ENCODE results near the gene TRABD2B.
A peak's percentile ranks its signal among the peaks of the same experiment; 100 is the strongest.

The TRABD2B gene

GRCh38 chr1:47870946-47871676, 126.1 kb downstream of the TRABD2B start:
- DNase-seq = no peak
- intact Hi-C loops (cut with DNase I) = no loop called here

GRCh38 chr1:47870480-47870879, 126.7 kb downstream of the TRABD2B start:
- no peak for DNase-seq
- intact Hi-C loops (cut with DNase I) = no loop called here

DNA sequence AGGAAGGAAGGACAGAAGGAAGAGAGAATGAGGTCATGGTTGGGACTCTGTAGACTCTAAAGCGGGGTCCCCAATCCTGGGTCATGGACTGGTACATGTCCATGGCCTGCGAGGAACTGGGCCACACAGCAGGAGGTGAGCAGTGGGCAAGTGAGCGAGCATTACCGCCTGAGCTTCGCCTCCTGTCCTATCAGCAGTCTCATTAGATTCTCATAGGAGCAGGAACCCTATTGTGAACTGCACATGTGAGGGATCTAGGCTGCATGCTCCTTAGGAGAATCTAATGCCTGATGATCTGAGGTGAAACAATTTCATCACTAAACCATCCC, 128.9 kb downstream of the TRABD2B start:
- intact Hi-C loops (cut with DNase I) = no loop called here
- DNase-seq = no peak

- DNase-seq = no peak
- intact Hi-C loops (cut with DNase I) = no loop called here
These were observed 129.5 kb downstream of the TRABD2B start for GRCh38 chr1:47867438-47868347.

GRCh38 chr1:47866601-47867437, 130.4 kb downstream of the TRABD2B start:
- DNase-seq = no peak
- intact Hi-C loops (cut with DNase I) = no loop called here

DNA sequence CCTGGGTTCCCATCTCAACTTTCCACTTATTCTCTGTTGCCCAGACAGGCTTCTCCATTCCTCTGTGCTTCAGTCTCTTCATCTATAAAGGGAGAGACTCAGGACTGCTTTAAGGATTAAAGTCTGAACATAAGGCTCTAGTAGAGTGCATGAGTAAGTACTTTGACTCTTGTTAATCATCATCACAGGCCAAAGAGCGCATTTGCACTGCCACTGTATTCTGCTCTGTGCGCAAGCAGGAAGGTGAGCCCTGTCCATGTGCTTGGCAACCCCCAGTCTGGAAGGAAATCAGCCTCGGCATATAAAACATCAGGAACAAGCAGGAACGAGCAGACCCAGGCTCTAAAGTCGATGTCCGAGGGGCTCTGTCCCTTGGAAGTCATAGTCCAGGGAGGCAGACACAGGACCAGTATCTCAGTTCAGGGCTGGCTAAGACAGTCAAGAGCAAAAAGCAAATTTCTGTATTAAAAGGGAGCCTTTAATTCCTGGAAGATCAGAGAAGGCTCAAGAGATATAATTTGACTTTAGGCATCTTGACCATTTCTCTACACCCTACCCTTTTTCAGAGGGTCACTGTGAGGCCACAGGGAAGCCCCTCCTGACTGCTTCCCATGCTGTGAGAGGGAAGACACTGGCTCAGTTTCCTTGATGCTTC, 131.2 kb downstream of the TRABD2B start:
- intact Hi-C loops (cut with DNase I) = no loop called here
- DNase-seq = no peak

DNA sequence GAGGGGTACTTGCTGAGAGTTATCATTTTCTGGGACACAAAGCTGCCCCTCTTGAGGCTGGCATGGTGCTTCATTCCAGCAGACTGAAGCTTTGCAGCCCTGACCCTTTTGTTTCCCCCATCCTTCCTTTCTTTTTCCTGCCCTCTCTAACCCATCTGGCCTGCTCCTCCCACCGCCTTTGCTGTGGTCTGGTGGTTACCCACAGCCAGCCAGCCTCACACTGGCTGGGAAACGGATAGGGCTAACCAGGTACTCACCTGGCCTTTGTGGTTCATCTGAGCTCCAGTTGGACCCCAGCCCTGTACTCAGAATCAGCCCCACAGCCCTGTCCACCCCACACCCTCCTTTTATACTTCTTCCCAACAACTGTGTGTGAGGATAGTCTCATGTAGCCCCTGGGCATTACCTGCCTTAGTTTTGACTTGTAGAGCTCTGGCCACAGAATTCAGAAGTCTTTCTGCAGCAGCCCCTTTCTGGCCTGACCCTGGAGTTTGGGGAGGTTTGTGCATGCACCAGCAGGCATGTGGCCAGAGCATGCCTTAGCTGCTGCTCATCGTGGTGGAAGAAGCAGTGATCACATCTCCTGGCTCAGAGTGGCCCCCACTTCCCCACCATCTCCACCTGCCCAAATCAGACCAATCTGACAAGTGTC, 138.0 kb downstream of the TRABD2B start:
- DNase-seq = peak in 2 of 42 donors; percentile 0 to 13
- intact Hi-C loops (cut with DNase I) = no loop called here

DNA sequence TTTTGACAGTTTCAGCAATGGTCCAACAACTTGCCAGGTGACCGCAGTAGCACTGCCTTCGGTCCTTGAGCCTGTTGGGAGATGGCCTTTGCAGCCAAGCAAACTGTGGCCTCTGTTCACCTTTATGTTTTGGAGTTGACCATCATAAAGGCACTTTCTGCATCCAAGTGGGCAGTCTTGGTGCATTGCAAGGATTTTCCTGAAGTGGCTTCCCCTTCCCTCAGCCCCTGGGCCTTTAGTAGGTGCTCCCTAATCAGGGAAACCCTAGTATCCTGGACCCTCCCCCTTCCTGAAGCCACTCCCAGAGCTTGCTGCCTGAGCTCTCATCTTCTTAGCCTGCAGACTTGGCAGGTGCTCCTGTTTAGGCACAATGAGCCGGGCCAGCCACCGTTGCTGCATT, 140.2 kb downstream of the TRABD2B start:
- intact Hi-C loops (cut with DNase I) = no loop called here
- no peak for DNase-seq

DNA sequence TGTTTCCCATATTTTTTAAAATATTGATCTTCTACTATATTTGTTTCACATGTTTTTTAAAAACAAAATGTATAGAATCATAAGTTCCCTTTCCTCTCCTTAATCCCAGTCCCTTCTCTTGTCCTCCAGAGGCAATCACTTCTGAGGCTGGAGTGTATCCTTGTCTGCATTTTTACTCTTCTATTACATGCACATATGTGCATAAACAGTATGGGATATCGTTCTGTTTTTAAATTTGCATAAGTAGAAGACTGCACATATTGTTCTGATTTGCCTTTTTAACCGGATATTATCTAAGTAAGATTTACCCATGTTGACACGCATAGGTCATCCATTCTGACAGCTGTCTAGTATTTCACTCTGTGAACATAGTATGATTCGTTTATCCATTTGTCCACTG, 142.0 kb downstream of the TRABD2B start:
- intact Hi-C loops (cut with DNase I) = no loop called here
- no peak for DNase-seq

GRCh38 chr1:47854552-47855144, 142.5 kb downstream of the TRABD2B start:
- intact Hi-C loops (cut with DNase I) = no loop called here
- no peak for DNase-seq

DNA sequence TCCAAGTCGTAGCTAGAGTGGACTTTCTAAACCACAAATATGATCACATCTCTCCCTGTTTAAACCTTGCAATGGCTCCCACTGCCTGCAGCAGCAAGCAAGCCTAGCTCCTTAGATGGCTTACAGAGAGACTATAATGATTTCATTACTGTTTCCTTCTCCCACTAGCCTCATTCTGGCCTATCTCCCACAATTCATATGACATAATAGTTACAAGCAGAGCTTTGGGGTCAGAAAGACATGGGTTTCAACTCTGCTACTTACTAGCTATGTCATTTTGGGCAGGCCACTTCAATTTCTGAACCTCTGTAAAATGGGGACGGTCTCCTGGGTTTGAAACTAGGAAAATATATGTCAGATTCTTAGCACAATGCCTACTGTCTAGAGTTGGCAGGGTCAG, 143.3 kb downstream of the TRABD2B start:
- no peak for DNase-seq
- intact Hi-C loops (cut with DNase I) = no loop called here

- DNase-seq = peak in 1 of 42 donors; percentile 12
- intact Hi-C loops (cut with DNase I) = no loop called here
These were observed 144.1 kb downstream of the TRABD2B start for GRCh38 chr1:47853059-47853458.

DNA sequence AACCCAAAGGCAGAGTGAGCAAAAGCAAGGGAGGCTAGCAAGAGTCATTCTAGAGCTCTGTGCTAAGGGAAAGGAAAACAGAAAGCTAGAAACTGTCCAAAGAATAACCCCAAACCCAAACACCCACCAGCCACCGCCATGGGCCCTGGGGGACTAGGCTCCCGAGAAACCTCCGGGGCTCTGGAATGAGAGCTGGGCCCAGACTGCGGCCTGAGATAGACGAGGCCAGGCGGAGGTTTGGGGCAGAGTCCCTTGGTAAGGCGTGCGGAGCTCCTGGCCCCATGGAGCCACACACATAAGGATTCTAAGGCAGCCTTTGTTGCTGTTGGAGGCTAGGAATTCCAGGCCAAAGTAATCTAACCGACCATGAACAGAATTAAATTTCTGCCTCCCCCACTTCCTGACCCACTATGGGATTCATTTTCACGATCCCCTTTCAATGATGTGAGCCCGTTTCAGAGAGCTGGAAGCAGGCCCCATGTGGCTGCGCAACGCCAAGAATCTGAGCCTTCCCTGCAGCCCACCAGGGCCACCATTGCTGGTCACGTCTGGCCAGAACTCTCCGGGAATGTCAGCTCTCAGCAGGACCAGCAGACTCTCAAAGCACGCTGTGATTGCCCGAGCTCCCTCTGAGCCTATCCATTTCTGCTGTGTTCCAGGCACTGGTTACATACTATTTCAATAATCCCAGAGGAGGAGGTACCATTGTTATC, 145.0 kb downstream of the TRABD2B start:
- DNase-seq = peak in 1 of 42 donors; percentile 28
- intact Hi-C loops (cut with DNase I) = no loop called here

- DNase-seq = no peak
- intact Hi-C loops (cut with DNase I) = no loop called here
These were observed 146.7 kb downstream of the TRABD2B start for GRCh38 chr1:47850451-47850850.

DNA sequence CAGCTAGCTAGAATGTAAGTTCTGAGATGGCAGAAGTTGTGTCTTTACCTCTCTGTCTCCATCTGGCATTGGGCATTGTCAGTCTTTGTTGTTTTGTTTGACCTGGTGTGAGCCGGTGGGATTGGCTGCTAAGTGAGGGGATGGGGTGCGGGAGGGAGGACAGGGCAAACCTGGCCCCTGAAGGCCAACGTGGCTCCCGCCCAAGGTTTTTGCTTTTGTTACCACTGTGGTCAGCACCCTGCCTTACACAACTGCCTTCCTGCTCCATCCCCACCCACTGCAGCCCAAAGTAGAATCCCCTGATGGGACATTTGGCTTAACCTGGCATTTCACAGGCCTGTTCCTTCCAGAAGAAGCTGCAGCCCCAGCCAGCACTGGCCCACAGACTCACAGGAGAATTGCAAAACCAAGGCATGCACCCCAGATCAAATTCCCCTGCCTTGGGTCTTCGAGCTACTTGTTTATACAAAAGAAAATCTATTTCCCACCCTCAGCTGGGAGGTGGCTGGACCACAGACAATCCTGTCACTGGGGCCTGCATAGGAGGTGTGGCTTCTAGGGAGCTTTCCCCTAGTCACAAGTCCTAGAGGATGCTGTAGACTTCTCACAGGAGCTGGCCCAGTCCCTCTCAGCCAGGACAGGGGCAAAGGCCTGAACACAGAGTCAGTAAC, 147.5 kb downstream of the TRABD2B start:
- no peak for DNase-seq
- intact Hi-C loops (cut with DNase I) = no loop called here

DNA sequence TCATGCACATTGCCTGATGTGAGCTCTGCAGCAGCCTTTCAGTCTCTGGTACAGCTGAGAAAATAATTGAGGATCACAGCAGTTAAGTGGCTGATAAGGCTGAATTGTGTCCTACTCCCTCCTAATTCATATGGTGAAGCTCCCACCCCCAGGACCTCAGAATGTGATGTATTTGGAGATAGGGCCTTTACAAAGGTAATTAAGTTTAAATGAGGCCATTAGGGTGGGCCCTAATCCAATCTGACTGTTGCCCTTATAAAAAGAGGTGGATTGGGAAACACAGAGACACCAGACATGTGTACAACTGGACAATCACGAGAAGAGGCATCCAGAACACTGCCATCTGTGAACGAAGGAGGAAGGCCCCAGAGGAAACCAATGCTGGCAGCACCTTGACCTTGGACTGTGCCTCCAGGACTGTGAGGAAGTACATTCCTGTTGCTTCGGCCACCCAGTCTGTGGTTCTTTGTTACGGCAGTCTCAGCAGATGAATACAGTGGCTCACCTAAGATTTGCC, 148.1 kb downstream of the TRABD2B start:
- DNase-seq = peak in 1 of 42 donors; percentile 19
- intact Hi-C loops (cut with DNase I) = no loop called here

DNA sequence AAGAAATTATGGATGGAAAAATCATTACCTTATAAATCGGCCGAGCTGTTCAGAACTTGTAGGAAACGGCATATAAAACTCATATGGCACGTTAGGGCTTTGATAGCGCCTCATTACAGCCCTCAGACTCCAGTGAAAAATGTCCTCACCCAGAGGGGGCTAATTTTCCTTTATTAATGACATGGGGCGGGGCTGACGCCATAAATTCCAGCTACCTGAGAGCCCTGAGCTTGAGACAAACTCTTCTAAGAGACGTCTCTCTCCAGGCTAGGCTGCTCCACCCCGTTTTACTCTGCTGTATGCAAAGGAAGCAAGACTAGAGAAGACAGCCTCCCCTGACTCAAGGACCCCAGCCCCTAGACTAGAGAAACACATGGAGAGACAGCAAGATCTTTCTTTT, 149.4 kb downstream of the TRABD2B start:
- intact Hi-C loops (cut with DNase I) = no loop called here
- DNase-seq = peak in 1 of 42 donors; percentile 9

Data from head of caudate nucleus (tissue), 42 donors.